SKM-1 (cell line): Measurements from ENCODE around the gene DKC1.

ENCODE experiments used
- DNase-seq: peaks from one replicate; lab custom pipeline; 2025; ENCODE audit not compliant: unreplicated experiment; lab: John Stamatoyannopoulos, UW

DKC1 gene

DNA sequence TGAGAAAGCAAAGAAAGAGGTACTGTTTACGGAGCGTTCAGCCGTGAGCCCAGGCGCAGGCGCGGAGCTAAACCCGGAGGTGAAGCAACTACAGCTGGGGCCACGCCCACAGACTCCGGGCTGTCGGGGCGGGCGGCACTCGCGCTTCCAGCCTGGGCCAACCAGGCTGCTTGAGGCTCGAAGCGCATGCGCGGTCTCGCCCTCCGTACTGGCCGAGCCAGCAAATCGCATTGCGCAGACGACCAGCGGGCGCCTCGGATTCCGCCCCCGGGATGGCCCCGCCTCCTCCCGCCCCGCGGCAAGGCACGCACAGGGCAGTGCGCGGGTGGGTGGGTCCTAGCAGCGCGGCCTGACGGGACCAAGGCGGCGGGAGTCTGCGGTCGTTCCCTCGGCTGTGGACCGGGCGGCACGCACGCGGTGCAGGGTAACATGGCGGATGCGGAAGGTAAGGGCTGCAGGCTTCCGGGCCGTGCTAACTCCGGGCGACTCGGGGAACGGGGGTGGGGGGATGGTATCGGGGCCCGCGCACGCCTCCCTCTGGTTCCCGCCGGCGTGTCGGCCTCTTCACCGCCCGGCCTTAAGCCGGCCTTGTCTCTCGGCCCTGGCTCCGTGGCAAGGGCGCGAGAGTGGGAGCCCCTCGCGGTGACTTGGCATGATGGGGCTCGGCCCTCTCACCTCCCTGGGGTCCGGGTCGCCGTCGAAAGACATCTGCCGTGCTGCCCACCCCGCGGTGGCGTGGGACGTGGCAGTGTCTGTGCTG is at the start of gene DKC1:
DKC1 (plus strand) TSS at position 328 of the 760 bp plus-strand sequence; CDS start at position 430, 102 bp downstream.
- peak; percentile 77 for DNase-seq

DNA sequence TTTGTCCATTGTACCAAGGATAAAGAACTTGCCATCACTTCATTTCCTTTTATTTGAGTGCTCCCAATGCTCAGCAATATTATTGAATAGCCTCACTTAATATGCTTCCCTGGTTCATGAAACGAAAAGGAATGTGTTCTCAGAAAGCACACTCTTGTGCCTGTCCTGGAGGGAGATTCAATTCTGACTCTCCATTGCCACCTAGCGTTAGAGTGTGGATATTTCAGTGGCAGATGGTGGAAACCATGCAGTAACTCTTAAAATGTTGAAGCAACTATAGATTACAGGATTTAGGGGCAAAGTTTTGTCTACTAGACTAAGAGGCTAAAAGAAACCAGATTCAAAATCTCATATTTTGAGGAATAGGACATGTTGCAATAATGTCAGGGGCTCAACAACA is 47.7 kb upstream of the DKC1 start:
- no peak for DNase-seq

DNA sequence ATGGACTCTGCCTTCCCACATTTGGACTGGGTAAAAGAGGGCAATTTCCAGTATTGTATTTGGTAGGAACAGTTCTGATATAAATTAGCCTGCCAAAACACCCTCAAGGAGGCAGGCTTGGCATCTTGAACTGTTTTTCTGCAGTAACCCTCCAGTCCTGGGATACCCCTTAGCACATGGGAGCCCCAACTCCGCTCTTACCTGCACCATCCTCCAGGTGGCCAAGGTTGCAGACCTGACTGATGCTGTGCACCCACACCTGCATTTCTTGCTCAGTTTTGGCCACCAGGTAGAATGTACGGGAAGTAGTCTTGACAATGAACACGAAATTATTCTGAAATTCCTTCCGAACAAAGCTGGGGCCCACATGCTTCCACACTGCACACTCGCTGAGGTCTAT is 46.8 kb upstream of the DKC1 start:
- no peak for DNase-seq

DNA sequence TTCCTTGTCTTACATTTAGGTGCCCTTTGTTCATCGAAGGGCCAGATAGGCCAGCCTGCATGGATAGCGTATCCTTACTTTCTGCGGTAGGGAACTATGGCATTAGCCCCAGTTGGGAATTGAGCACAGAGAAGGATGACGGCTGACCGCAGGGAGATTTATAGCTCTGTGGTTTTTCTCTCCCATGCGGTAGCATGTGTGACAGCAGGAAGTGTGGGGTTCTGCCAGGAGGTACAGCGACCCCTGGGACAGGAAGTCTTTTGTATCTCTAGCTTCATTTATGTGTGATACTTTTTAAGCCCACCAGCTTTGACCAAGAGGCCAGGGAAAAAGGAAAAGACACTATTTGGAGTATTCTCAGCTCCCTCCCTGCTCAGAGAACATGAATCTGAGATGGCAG is 44.8 kb upstream of the DKC1 start:
- no peak for DNase-seq

DNA sequence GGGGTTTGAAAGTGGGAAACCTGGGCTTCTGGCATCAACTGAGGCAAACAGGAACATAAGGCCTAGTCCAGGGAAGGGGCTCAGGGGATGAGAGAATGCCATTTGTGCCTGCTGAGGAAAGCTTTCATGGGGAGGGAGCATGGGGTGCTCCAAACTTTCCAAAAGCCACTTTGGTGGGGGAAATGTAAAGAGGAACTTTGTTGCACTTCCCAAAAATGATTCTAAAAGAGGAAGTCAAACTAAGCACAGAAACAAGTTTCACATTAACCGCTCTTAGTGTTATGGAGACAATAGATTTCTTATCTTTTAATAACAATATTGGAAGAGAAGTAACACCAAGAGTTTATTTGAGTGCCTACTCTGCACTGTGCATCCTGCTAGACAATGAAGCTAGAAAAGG is 44.0 kb upstream of the DKC1 start:
- DNase-seq = peak; percentile 38

DNA sequence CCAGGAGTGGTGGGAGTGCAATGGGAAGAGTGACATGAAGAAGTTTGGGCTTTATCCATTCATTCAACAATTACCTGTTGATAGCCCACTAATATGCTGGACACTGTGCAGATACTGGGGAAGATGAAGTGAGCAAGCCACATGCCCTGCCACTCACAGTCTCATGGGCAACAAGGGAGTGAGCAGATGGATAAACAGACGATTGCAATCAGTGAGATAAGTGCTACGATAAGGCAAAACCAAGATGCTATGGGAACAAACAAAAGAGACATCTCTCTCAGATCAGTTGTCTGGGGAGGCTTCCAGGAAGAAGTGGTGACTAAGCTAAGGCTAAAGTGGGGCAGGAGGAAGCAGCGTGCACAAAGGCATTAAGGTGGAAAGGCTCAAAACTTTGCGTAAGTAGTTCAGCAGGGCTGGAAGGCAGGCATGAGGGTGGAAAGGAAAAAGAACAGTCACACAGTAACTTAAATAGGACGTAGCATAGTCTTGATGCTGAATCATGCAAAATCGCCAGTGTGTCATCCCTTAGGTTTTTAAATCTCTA is 43.5 kb upstream of the DKC1 start:
- peak; percentile 27 for DNase-seq

DNA sequence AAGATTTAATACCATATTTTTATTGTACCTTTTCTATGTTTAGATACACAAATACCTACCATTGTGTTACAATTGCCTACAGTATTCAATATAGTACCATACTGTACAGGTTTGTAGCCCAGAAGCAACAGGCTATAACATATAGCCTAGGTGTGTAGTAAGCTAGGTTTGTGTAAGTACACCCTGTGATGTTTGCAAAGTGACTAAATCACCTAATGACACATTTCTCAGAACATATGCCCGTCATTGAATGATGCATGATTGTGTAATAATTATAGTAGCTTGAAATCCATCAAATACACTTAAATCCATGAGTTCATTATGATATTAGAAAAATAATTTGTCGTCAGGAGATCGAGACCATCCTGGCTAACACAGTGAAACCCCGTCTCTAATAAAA is 42.6 kb upstream of the DKC1 start:
- DNase-seq = no peak

DNA sequence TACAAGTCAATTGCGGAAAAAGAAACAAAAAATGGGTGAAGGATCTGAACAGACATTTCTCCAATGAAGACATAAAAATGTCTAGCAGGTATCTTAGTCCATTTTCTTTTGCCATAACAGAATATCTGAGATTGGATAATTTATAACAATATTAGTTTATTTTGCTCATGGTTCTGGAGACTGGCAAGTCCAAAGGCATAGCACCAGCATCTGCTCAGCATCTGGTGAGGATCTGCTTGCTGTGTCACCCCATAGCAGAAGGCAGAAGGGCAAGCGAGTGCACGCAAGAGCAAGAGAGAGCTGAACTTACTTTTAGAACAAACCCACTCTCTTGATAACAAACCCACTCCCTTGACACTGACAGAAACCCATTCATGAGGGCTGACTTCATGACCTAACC is 41.5 kb upstream of the DKC1 start:
- no peak for DNase-seq

DNA sequence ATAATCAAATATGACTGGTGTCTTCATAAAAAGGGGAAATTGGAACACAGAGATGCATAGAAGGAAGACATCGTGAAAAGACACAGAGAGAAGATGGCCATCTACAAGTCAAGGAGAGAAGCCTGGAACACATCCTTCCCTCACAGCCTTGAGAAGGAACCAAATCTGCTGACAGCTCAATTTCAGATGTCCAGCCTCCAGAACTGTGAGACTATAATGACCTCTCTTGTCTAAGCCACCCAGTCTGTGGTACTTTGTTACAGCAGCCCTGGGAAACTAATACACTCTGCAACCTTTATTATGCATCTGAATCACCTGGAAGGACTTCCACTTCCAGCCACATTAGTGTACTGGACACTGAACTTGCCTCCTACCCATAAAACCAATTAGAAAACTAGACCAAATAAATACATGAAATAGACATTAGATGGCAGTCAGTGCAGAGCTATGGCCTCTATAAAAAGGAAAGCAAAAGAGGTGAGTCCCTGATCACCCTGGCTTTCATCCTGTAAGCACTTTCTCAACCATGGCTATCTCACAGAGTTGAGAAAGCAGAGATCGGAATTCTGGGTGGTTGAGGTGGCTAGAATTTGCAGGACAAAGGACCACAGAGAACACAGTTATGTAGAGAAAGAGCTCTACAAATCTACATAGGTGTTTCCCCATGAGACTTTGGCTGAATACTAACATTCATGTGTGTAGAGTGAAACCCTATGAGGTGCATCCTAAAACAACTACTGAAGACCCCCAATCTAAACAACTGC is 37.5 kb upstream of the DKC1 start:
- DNase-seq = no peak

DNA sequence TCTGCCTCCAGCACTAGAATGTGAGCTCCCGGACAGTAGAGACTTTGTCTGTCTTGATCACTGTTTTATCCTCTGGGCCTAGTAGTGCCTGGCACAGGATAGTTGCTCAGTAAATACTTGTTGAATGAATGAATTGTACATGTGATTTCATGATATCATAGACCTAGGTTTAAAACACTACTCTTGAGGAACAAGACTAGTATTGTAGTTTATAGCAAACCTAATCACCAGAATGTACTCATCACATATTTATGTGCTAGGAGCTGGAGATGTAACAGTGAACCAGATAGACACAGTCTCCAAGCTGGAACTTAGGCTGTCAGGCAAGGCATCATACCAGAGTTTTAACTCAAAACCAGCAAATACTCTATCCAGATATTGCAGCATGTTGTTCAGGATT is 35.2 kb upstream of the DKC1 start:
- DNase-seq = no peak

DNA sequence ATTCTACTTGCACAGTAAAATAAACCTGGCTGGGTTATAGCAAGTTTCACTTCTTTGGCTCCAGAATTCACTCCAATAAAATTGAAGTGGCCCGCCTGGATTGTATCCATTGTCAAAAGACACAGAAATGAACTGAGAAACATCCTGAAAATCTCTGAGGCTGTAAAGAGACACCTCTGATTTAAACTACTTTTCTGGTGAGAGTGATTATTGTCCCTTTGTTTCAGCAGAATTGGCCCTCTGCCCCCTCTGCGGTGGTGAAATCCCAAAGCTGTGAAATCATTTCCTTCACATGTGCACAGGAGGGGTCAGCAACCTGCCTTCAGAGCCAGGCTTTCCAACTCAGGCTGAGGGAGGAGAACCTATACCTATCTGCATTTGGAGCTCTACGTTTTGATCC is 34.8 kb upstream of the DKC1 start:
- DNase-seq = no peak

DNA sequence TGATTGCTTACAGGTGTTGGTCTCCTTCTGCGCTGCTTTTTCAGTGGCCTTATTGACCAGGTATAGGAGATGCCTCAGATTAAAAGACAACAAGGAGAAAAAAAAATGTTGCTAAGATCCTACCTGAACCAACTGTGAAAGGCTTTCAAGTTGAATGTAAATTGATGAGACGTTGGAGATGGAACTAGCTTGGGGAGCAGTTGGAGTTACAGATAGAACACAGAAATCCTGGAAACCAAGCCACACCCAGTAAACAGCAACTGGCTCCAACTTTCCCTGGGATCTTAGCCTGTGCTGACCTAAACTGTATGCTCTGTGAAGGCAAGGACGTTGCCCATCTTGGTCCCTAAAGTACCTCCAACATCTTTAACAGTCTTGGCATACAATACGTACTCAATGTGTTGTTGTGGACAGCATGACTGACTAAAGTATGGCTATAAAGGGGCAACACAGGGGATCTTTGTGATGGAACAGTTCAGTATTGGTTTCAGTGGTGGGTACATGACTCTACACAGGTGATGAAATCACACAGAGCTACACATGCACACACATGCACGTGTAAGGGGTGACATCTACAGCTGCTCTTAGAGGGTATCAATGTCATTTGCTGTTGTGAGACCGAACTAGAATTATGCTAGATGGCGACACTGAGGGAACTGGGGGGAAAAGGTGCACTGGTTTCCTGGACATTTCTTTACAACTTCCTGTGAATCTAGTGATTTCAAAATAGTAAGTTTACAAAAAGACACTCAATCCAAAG is 34.1 kb upstream of the DKC1 start:
- DNase-seq = no peak

DNA sequence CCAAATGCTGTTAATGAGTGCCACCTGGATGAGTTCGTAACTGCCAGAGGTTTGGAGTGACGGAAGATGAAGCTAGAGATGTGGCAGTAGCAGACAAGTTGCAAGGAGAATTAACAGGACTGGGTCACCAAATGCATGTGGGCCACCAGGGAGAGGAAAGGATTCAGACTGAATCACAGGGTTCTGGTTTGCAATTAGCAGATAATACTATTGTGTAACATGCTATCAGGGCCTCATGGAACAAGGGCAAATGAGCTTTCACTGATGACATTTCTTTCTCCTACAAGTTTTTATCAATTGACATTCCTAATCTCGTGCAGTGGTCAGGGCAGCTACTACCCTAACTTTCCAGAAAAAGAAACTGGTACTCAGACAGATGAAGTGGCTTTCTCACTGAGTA is 33.2 kb upstream of the DKC1 start:
- DNase-seq = no peak

DNA sequence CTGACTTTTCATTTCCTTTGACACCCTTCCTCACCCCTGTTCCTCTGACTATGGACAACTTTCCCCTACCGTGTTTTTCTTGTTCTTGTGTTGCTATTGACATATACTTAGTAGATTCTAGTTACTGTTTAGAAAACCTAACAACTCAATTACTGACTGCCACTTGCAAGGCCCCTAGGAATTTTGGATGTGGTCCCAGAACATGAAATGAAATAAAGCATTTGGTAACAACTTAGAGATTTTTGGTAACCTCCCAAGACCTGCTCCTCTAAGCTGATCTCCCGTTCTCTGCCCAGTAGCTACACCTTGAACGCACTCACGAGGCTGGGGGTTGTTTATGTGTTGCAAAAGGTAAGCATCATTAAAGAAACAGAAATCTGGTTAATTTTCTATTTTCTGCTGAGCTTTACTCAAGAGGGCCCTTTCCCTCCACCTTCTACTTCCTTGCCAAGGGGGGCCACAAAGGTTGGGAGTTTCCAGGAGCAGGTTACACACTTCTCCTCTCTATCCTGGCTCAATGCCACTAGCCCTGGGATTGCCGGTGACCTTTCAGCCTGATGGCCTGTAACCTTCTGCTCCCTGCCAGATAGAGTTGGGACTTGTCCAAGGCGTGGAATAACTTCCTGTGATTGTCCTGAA is 32.3 kb upstream of the DKC1 start:
- DNase-seq = no peak

DNA sequence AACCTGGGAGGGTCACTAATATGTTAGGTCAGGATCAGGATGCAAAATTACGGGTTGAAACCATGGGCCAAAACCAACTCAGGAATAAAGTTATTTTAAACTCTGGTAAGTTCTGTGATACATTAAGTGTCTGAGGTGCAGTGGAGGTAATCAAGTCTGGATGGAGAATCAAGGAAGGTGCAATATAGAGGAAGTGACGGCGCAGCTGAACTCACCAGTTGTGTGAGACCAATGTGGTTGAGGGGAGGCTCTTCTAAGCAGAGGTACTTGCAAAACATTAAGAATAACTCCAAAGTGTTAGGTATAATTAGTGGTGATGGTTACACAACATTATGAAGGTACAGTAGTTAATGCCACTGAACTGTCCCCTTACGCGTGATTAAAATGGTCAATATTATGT is 31.5 kb upstream of the DKC1 start:
- no peak for DNase-seq

DNA sequence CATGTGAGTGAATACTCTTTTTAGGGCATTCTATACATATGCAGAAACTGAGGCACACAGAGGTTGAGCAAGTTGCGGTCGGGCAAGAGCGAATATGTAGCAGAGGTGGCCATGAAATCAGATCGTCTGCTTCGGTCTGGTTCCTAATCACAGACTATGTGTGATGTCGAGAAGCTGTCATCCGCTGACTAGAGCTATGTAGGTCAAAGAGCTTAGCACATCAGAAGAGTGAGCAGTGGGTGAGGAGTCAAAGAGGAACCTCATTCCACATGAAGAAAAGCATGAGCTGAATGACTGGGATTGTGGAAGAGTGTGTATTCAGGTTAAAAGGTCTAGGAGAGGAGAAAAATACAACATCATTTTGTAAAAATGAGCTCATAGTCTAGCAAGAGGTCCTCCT is 30.8 kb upstream of the DKC1 start:
- DNase-seq = no peak

DNA sequence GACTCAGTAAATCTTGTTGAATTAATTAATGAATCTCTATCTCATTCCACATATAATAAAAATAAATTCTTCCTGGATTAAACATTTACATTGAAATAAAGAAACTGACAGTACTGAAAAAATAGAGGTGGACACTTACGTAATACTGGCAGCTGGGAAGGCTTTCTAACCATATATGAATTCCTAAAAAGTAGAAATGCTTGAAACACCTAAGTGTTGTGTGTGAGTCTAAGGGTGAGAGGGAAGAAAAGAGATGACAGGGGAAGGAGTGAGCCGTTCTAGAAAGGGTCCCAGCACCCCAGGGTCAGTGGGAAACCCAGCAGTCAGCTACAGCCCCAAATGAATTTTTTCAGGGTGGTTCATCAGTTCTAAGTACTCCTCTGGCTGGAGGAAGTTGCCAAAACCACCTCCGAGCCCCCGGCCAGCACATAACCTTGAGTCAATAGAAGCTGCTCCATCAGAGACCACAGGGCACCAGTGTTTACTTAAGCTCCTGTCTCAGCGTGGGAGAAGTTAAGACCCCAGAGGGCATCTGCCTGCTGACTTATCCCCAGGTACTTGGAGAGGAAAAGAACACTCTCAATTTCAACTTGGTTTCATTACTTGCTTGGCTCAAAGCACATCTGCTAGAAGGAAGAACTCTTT is 30.1 kb upstream of the DKC1 start:
- no peak for DNase-seq

DNA sequence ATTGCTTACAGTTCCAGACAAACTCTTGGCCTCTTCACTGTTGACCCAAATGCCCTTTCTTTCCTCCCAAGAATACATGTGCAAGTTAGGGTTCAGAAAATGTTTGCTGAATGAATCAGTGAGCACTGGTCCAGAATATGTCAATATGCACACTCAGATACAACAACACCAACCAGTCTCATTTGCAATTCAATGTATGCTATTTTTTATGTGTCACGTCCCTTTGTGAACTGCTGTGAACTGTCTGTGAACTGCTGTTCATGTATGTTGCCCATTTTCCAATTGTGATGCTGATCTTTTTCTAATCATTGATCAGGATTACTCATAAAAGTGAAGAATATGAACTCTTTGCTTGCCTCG is 29.6 kb upstream of the DKC1 start:
- DNase-seq = no peak

DNA sequence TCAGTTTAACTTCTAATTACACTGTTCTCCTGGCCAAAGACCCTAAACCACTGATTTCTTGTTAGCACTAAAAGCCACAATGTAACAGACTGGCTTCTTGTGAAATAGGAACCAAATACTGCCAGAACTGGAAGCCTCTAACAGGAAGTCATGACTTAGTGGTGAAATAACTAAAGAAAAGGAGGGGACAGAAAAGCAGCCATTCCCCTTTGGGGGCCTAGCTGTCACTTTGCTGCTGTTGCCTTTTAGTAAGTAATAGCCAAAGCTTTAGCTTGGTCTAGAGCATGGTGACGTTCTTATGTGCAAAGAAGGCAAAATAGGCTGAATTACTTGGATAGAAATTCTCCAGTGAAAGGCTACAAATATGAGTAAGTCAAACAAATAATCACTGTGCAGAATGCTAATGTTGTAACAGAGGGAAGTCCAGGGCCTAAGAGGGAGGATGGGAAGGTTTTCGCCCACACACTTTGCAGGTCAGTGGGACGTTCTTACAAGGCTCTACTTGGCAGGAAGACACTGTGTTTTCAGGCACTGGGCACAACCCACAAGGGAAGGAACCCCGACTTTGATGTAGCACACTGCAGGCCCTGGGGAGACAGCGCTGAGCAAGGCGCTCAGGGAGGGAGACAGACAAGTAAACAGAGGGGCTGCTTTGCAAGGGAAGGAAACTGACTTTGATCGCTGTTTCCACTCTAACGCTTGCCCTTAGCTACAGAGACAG is 28.4 kb upstream of the DKC1 start:
- peak; percentile 43 for DNase-seq
